ENCODE measurements around the gene SH3RF3. TPM values are rescaled to one million over a fixed set of nuclear protein-coding genes. Genes with fewer than 3 reads are reported as not detected.

The SH3RF3 gene
- total RNA-seq, 1 donor from 2014 or later, result 10.8 TPM

- Histone ChIP-seq H3K27ac (no peak overlapping the region), H3K27me3 (no peaks in the 10 kb centered on the region), H3K4me3 (no peak overlapping the region), H3K36me3 (no peaks in the 10 kb centered on the region), H3K9me3 (no peaks in the 10 kb centered on the region), H3K4me1 (peaks cover 23% of the 10 kb centered on the region)
- DNase-seq (ENCODE audit: extremely low spot score in 2 of 2), result no peak
- TF ChIP-seq, protein P1, sequence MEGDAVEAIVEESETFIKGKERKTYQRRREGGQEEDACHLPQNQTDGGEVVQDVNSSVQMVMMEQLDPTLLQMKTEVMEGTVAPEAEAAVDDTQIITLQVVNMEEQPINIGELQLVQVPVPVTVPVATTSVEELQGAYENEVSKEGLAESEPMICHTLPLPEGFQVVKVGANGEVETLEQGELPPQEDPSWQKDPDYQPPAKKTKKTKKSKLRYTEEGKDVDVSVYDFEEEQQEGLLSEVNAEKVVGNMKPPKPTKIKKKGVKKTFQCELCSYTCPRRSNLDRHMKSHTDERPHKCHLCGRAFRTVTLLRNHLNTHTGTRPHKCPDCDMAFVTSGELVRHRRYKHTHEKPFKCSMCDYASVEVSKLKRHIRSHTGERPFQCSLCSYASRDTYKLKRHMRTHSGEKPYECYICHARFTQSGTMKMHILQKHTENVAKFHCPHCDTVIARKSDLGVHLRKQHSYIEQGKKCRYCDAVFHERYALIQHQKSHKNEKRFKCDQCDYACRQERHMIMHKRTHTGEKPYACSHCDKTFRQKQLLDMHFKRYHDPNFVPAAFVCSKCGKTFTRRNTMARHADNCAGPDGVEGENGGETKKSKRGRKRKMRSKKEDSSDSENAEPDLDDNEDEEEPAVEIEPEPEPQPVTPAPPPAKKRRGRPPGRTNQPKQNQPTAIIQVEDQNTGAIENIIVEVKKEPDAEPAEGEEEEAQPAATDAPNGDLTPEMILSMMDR (IDR thresholded peaks at IDR 0.05), result no peak
- TF ChIP-seq POLR2AphosphoS5 (IDR thresholded peaks at IDR 0.05; ENCODE audit: insufficient read depth in 1 of 2, low read depth in 1 of 2) (no peak), POLR2A (IDR thresholded peaks at IDR 0.05) (no peak)
- intact Hi-C loops (cut with DNase I), result no loop called here
Measured at GRCh38 chr2:109197491-109198418, 68.8 kb downstream of the SH3RF3 start.

DNA sequence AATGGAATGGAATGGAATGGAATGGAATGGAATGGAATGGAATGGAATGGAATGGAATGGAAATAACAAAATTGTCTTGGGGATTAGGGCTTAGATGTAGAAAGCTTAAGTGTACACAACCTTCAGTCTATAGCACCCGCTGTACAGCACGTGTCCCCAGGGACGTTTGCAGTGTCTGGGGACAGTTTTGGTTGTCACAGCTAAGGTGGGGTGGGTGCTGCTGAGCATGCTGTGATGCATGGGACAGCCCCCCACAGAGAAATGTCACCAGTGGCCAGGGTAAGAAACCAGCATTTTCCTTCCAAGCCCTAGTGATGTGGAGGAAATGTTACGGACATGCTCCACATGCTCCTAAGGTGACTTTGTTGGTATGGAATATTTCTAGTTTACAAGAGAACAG, 70.8 kb downstream of the SH3RF3 start:
- H3K27me3 ChIP-seq, result no peaks in the 10 kb centered on the region
- no peak for DNase-seq (ENCODE audit: extremely low spot score in 2 of 2)
- TF ChIP-seq POLR2A (IDR thresholded peaks at IDR 0.05) (no peak), POLR2AphosphoS5 (IDR thresholded peaks at IDR 0.05; ENCODE audit: insufficient read depth in 1 of 2, low read depth in 1 of 2) (no peak)
- TF ChIP-seq, protein P1 (IDR thresholded peaks at IDR 0.05), result no peak
- no peak overlapping the region for H3K27ac ChIP-seq
- no peaks in the 10 kb centered on the region for H3K9me3 ChIP-seq
- no peaks in the 10 kb centered on the region for H3K36me3 ChIP-seq
- intact Hi-C loops (cut with DNase I), result no loop called here
- peaks cover 15% of the 10 kb centered on the region for H3K4me1 ChIP-seq
- H3K4me3 ChIP-seq, result no peak overlapping the region

GRCh38 chr2:109200616-109201464, 71.8 kb downstream of the SH3RF3 start:
- Histone ChIP-seq H3K27me3 (no peaks in the 10 kb centered on the region), H3K36me3 (no peaks in the 10 kb centered on the region), H3K4me3 (no peak overlapping the region), H3K9me3 (no peaks in the 10 kb centered on the region), H3K4me1 (peaks cover 5% of the 10 kb centered on the region), H3K27ac (no peak overlapping the region)
- intact Hi-C loops (cut with DNase I), result no loop called here
- DNase-seq (ENCODE audit: extremely low spot score in 2 of 2), result no peak
- TF ChIP-seq POLR2A (IDR thresholded peaks at IDR 0.05) (no peak), POLR2AphosphoS5 (IDR thresholded peaks at IDR 0.05; ENCODE audit: insufficient read depth in 1 of 2, low read depth in 1 of 2) (no peak)
- TF ChIP-seq, protein P1 (IDR thresholded peaks at IDR 0.05), result no peak

GRCh38 chr2:109201465-109202327, 72.7 kb downstream of the SH3RF3 start:
- intact Hi-C loops (cut with DNase I), result no loop called here

GRCh38 chr2:109202486-109202885, 73.5 kb downstream of the SH3RF3 start:
- no peak for TF ChIP-seq POLR2A (IDR thresholded peaks at IDR 0.05)
- TF ChIP-seq, protein P1 (IDR thresholded peaks at IDR 0.05), result no peak
- no peak for TF ChIP-seq POLR2AphosphoS5 (IDR thresholded peaks at IDR 0.05; ENCODE audit: insufficient read depth in 1 of 2, low read depth in 1 of 2)
- Histone ChIP-seq H3K27me3 (no peaks in the 10 kb centered on the region), H3K4me1 (no peaks in the 10 kb centered on the region), H3K9me3 (no peaks in the 10 kb centered on the region), H3K36me3 (no peaks in the 10 kb centered on the region), H3K4me3 (no peak overlapping the region), H3K27ac (no peak overlapping the region)
- intact Hi-C loops (cut with DNase I), result no loop called here
- DNase-seq (ENCODE audit: extremely low spot score in 2 of 2), result no peak

More at GRCh38 chr2:109201465-109202327, 72.7 kb downstream of the SH3RF3 start:
- TF ChIP-seq POLR2AphosphoS5 (IDR thresholded peaks at IDR 0.05; ENCODE audit: insufficient read depth in 1 of 2, low read depth in 1 of 2), result no peak
- DNase-seq (ENCODE audit: extremely low spot score in 2 of 2), result no peak
- Histone ChIP-seq H3K9me3 (no peaks in the 10 kb centered on the region), H3K27me3 (no peaks in the 10 kb centered on the region), H3K4me1 (no peaks in the 10 kb centered on the region), H3K36me3 (no peaks in the 10 kb centered on the region), H3K27ac (no peak overlapping the region), H3K4me3 (no peak overlapping the region)

All from vagina (tissue), 2 donors.